ENCODE measurements around the gene C10orf105. TPM values are rescaled to one million over a fixed set of nuclear protein-coding genes. Genes with fewer than 3 reads are reported as not detected.

Gene C10orf105, protein sequence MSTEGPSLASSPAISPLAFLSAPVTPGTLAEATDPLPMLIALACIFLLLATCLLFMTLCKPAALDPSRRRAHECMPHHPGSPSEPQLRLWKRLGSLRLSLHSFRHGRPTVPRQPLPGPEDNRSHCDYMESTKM
- total RNA-seq (0.09 TPM), polyA plus RNA-seq (ENCODE audit: insufficient read depth in 1 of 8, insufficient read length in 8 of 8, low replicate concordance in 1 of 8) (under 1 TPM; 0.08 to 0.48 (median 0.21) TPM)
- long read RNA-seq, donor 1: 0 reads
- long read RNA-seq, donor 2: 0 reads
- long read RNA-seq, donor 3: 0 reads
- long read RNA-seq, donor 4: 0 reads
- long read RNA-seq, donor 5: 0 reads
- long read RNA-seq, donor 6: 0 reads
- long read RNA-seq, donor 7: 0 reads
- long read RNA-seq, donor 8: 0 reads
- long read RNA-seq, donor 9: 0 reads
- long read RNA-seq, donor 10, full-length matches to known transcripts: 1 of 1 reads
- long read RNA-seq, donor 10, partial matches to known transcripts: 0 of 1 reads
- long read RNA-seq, donor 10, other reads (novel, unspliced or antisense): 0 of 1 reads
- long read RNA-seq, donor 11: 0 reads

DNA sequence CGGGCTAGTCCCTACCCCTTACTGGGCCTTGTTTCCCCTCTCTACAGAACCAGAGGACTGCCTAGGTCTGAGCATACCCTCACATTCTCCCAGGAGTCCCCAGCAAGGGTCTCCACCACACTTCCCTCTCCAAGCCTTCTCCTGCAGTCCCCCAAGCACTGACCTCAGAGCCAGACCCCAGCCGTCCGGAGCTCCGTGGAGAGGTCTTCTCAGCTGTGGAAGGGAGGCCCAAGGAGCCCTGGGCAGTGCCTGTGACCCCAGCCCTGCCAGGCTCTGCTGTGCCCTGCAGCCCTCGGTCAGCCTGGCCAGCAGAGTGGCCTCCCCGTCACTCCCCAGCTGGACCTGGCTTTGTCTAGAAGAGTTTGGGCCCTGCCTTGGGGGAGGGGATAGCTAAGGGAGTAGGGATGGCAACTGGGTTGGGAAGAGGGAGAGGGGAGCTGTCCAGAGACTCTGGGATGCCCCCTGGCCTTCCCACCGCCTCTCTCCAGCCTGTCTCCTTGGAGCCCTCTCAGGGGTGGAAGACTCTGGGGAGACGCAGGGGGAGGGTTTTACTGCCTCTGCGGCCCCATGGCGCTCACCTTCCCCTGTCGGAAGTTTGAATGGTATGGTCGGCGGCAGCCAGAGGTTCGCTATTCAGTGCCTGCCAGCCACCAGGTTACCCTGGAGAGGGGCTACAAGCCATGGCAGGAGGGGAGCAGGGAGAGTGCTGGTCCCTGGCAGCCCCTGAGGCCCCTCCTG is at the start of gene C10orf105:
C10orf105 (minus strand) TSS at position 315 of the 738 bp plus-strand sequence. CDS start 3,441 bp downstream, outside the sequence.
- H3K4me1 ChIP-seq (ENCODE audit: control insufficient read depth, insufficient read depth, low read length): peaks cover 61% of the 10 kb centered on the region
- no peak for DNase-seq
- no peaks in the 10 kb centered on the region for H3K27me3 ChIP-seq (ENCODE audit: control insufficient read depth, insufficient read depth, low read length)
- H3K4me3 ChIP-seq (ENCODE audit: low read length): no peak within 1 kb of the TSS
- H3K27ac ChIP-seq (ENCODE audit: low read length): no peak within 1 kb of the TSS
- H3K9me3 ChIP-seq (replicated peaks; ENCODE audit: control insufficient read depth, low read depth, low read length): no peaks in the 10 kb centered on the region
- 65% methylated on average over 10 of the region's 14 CpGs for WGBS (ENCODE audit: insufficient coverage)
- H3K36me3 ChIP-seq (ENCODE audit: control insufficient read depth, insufficient read depth, low read length): no peaks in the 10 kb centered on the region

DNA sequence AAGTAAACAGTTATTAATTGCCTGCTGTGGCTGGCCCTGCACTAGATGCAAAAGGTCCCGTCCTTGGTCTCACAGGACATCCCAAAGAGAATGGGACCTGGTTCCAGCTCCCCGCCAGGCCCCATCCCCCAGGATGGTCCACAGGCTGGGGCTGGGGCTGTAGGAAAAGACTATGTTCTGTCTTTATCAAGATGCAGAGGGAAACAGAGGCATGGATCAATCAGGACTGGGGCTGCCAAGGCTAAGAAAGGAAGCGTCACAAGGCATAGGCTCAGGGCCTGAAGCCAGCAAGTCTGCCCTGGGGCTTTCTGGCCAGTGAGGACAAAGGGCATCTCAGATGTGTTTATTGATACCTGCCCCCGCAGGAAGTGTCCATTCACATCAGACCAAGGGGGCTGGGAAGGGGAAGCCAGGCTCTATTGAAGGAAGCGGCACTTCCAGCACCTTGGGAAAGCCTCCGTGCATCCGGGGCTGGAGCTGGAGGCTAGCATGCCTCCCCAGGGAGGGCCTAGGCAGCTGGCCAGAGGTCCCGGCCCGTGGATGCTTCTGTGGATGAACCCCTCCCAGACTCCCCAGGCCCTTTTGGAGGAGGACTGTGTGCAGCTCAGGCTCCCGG is 48.0 kb upstream of the C10orf105 start:
- WGBS (ENCODE audit: insufficient coverage): 29% methylated on average over 9 of the region's 10 CpGs

DNA sequence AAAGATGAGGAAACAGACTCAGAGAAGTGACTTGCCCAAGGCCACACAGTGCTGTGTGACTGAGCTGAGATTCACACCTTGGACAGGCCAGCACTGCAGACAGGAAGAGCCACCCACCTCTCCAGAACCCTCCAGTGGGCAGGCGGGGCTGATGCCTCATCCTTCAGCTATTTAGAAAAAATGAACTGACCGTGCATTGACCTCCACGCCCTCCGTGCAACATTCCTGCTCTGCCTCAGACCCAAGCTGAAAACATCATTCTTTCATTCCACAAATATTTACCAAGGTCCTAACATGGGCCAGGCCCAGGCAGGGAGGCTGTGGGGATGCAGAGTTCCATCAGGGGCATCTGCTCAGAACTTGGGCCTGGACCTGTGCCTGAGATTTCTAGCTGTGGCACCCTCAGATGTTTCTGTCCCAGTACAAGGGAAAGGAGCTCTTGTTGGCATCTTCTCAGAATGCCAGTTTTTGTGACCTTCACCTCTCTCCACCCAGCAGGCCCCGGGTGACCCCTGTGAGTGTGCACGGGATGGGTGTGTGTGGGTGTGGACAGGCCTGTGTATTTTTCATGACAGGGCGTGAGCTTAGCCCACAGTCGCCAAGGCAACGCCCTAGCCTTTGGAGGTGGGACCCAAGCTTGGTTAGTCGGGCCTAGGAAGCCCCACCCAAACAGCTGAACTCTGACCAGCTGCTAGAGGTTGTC is 47.3 kb upstream of the C10orf105 start:
- Histone ChIP-seq H3K36me3 (ENCODE audit: control insufficient read depth, insufficient read depth, low read length) (peaks cover 7% of the 10 kb centered on the region), H3K9me3 (replicated peaks; ENCODE audit: control insufficient read depth, low read depth, low read length) (no peaks in the 10 kb centered on the region), H3K27me3 (ENCODE audit: control insufficient read depth, insufficient read depth, low read length) (no peaks in the 10 kb centered on the region), H3K4me1 (ENCODE audit: control insufficient read depth, insufficient read depth, low read length) (peaks cover 72% of the 10 kb centered on the region), H3K27ac (ENCODE audit: low read length) (peak overlapping the region; percentile 95), H3K4me3 (ENCODE audit: low read length) (no peak overlapping the region)
- peak; percentile 89 for DNase-seq
- WGBS (ENCODE audit: insufficient coverage): 70% methylated on average over 7 of the region's 10 CpGs

More for the DNA sequence above, 48.0 kb upstream of the C10orf105 start:
- Histone ChIP-seq H3K36me3 (ENCODE audit: control insufficient read depth, insufficient read depth, low read length) (peaks cover 2% of the 10 kb centered on the region), H3K27ac (ENCODE audit: low read length) (peak overlapping the region; percentile 95), H3K4me1 (ENCODE audit: control insufficient read depth, insufficient read depth, low read length) (peaks cover 75% of the 10 kb centered on the region), H3K9me3 (replicated peaks; ENCODE audit: control insufficient read depth, low read depth, low read length) (no peaks in the 10 kb centered on the region), H3K27me3 (ENCODE audit: control insufficient read depth, insufficient read depth, low read length) (no peaks in the 10 kb centered on the region), H3K4me3 (ENCODE audit: low read length) (no peak overlapping the region)
- peak; percentile 70 for DNase-seq

DNA sequence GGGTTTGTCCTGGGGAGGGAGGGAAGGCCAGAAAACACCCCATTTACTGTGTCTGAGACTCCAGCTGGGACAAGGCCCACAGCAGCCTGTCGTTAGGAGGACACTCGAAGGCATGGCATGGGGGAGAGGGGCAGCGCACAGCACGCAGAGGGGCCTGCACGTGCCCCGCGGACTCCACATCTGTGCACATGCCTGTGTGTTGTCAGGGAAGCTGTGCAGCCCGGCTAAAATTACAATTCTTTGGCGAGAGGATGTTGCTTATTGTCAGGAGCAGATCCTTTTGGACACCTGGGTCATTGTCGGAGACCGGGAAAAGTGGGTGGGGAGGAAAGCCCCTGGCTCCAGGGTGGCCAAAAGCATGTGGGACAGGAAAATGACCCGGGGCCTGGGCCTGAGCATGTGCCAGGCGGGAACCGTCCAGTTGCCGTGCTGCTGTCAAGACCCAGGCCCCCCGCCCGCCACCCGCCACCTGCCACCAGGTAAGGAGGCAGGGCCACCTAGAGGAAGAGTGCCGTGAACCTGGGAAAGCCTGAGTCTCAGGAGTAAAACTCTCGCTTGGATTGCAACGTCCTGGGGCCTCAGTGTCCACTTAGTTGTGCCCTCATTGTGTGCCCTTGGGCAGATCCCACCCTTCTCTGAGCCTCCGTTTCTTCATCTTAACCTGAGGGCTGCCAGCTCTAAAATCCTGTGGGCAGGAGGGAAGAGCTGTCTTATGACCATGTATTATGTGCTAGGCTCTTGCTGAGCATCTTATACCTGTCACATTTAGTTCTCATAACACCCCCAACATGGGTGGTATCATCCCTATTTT is 46.5 kb upstream of the C10orf105 start:
- Histone ChIP-seq H3K4me1 (ENCODE audit: control insufficient read depth, insufficient read depth, low read length) (peaks cover 64% of the 10 kb centered on the region), H3K9me3 (replicated peaks; ENCODE audit: control insufficient read depth, low read depth, low read length) (no peaks in the 10 kb centered on the region), H3K4me3 (ENCODE audit: low read length) (no peak overlapping the region), H3K36me3 (ENCODE audit: control insufficient read depth, insufficient read depth, low read length) (peaks cover 14% of the 10 kb centered on the region), H3K27ac (ENCODE audit: low read length) (peak overlapping the region; percentile 95), H3K27me3 (ENCODE audit: control insufficient read depth, insufficient read depth, low read length) (no peaks in the 10 kb centered on the region)
- 58% methylated on average over 20 of the region's 22 CpGs for WGBS (ENCODE audit: insufficient coverage)
- no peak for DNase-seq

DNA sequence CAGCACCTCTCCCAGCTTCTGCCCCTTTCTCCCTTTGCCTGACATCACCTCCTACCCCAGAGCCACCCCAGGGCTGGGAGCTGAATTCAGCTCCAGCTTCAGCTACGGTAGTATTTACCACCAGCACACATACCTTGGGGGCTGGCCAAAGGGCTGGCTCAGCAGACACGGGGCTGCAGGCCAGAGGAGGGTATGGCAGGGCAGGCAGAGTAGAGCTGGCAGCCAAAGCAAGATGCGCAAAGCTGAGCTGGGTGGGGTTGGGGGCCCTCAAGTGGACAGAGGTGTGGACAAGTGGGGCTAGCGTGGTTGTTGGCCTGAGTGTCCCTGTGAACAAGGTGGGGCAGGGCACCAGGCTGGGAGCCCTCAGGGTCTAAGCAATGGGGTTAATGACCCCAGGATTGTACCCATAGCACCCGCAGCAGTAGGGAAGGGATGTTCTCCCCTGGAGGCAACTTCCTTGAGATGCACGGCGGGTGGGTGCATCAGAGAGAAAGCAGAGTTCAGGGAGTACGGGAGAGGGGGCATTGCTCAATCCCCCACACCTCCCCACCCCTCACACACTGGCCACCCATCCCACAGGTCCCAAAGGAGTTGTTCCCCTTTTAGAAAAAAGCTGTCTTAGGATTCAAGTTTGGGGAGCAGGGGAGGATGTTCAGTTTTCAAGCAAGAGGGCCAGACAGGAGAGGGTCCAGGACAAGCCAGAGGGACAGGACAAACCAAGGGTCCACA is 45.8 kb upstream of the C10orf105 start:
- no peak overlapping the region for H3K4me3 ChIP-seq (ENCODE audit: low read length)
- 44% methylated on average over 3 of the region's 8 CpGs for WGBS (ENCODE audit: insufficient coverage)
- peak overlapping the region; percentile 95 for H3K27ac ChIP-seq (ENCODE audit: low read length)
- H3K27me3 ChIP-seq (ENCODE audit: control insufficient read depth, insufficient read depth, low read length): no peaks in the 10 kb centered on the region
- H3K4me1 ChIP-seq (ENCODE audit: control insufficient read depth, insufficient read depth, low read length): peaks cover 56% of the 10 kb centered on the region
- H3K36me3 ChIP-seq (ENCODE audit: control insufficient read depth, insufficient read depth, low read length): peaks cover 20% of the 10 kb centered on the region
- no peak for DNase-seq
- H3K9me3 ChIP-seq (replicated peaks; ENCODE audit: control insufficient read depth, low read depth, low read length): no peaks in the 10 kb centered on the region

DNA sequence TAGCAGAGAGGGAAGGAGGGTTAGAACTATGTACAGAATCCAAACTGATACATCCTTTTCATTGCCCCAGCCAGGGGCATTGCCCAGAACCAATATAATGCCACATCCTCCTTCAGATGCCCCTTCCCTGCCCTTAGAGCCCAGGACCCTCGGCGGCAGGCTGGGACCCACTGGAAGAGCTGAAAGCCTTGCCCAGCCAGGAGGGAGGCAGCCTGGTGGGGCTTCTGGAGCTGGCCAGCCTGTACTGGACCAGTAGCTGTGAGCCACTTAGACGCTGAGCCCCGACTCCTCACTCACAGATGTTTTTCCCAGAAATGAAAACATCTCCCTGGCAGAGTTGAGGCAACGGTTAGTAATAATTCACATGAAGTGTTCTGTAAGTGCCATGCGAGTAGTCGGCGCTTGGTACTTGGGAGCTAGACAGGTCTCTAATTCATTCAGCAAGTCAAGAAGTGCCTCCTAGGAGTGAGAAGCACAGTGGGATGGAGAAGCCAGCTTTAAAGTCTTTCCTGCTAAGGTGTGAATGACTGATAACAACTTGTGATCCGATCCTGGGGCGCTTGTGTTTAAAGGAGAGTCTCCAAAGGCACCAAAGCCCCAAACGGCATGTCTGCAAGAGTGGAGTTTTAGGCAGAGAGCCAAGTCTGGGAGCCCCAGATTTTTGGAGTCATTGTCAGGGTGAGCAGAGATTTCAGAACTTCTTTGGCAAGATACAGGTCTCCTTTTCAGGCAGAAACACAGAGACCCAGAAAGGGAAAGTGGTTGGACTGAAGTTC is 44.0 kb upstream of the C10orf105 start:
- H3K36me3 ChIP-seq (ENCODE audit: control insufficient read depth, insufficient read depth, low read length): peaks cover 25% of the 10 kb centered on the region
- WGBS (ENCODE audit: insufficient coverage): 76% methylated on average over 7 of the region's 11 CpGs
- H3K27ac ChIP-seq (ENCODE audit: low read length): no peak overlapping the region

DNA sequence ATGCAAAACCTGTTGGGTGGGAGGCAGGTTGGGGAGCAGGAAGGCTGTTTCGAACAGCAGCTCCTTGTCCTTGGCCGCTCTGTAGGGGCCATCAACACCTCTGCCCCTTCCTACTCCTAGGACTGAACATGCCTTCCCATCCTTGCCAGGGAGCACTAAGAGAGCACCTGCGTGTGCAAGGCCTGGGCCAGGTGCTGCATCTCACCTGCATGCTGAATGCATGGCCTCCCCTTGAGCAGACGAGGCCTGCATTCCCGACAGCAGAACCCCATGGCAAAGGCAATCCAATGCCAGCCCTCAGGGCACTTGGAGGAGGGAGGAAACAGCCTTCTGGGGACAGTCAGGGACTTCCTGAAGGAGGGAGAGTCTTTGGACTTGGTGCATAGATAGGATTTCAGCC is 42.7 kb upstream of the C10orf105 start:
- H3K4me3 ChIP-seq (ENCODE audit: low read length): no peak overlapping the region
- no peak for DNase-seq
- peaks cover 32% of the 10 kb centered on the region for H3K4me1 ChIP-seq (ENCODE audit: control insufficient read depth, insufficient read depth, low read length)
- 85% methylated on average over 5 of the region's 5 CpGs for WGBS (ENCODE audit: insufficient coverage)
- peaks cover 29% of the 10 kb centered on the region for H3K36me3 ChIP-seq (ENCODE audit: control insufficient read depth, insufficient read depth, low read length)
- H3K27me3 ChIP-seq (ENCODE audit: control insufficient read depth, insufficient read depth, low read length): no peaks in the 10 kb centered on the region
- H3K9me3 ChIP-seq (replicated peaks; ENCODE audit: control insufficient read depth, low read depth, low read length): no peaks in the 10 kb centered on the region
- H3K27ac ChIP-seq (ENCODE audit: low read length): no peak overlapping the region

More for the DNA sequence above, 44.0 kb upstream of the C10orf105 start:
- DNase-seq: no peak
- Histone ChIP-seq H3K4me1 (ENCODE audit: control insufficient read depth, insufficient read depth, low read length) (peaks cover 43% of the 10 kb centered on the region), H3K27me3 (ENCODE audit: control insufficient read depth, insufficient read depth, low read length) (no peaks in the 10 kb centered on the region), H3K4me3 (ENCODE audit: low read length) (no peak overlapping the region), H3K9me3 (replicated peaks; ENCODE audit: control insufficient read depth, low read depth, low read length) (no peaks in the 10 kb centered on the region)

DNA sequence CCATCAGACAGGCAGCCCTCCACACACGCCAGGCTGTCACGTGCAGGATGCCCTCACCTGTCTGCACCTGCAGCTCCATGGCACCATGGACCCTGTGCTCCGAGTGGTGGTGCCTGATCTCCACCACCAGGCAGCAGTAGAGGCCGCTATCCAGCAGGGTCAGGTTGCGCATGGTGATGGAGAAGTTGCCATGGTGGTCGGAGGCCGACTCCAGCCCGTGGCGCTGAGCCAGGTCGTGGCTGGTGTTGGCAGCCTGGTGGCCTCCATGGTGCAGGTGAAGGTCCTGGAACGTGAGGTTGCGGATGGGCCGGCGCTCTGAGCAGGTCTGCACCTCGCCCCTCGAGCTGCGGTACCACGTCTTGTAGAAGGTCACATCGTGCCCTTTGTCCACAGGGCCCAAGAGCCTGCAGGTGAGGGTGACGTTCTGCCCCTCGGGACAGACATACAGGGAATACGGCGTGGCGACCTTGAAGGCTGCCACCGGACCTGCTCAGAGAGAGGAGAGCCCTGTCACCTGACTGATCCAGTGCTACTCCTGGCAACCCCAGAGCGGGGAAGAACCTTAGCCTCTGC is 42.0 kb upstream of the C10orf105 start:
- Histone ChIP-seq H3K9me3 (replicated peaks; ENCODE audit: control insufficient read depth, low read depth, low read length) (no peaks in the 10 kb centered on the region), H3K4me3 (ENCODE audit: low read length) (no peak overlapping the region), H3K27me3 (ENCODE audit: control insufficient read depth, insufficient read depth, low read length) (no peaks in the 10 kb centered on the region), H3K27ac (ENCODE audit: low read length) (no peak overlapping the region), H3K4me1 (ENCODE audit: control insufficient read depth, insufficient read depth, low read length) (peaks cover 26% of the 10 kb centered on the region), H3K36me3 (ENCODE audit: control insufficient read depth, insufficient read depth, low read length) (peaks cover 29% of the 10 kb centered on the region)
- WGBS (ENCODE audit: insufficient coverage): 89% methylated on average over 25 of the region's 26 CpGs
- no peak for DNase-seq
